ENCODE measurements around the gene EID2. TPM values are rescaled to one million over a fixed set of nuclear protein-coding genes. Genes with fewer than 3 reads are reported as not detected.

Gene EID2
- total and polyA plus RNA-seq, 2 of the 8 experiments (the other 6 are each of a cell fraction or from before 2014, with no cell fraction given) = 7.8 to 29.6 TPM

- no peak overlapping the region for H3K27ac ChIP-seq (ENCODE audit: low read depth, low read length)
- H3K56ac ChIP-seq (replicated peaks; ENCODE audit: insufficient read length, low read depth, low read length) = no peak overlapping the region
- no peak overlapping the region for H2BK12ac ChIP-seq (ENCODE audit: low read depth, low read length)
- no peak overlapping the region for H2BK5ac ChIP-seq (ENCODE audit: low read depth, low read length)
- no peak overlapping the region for H3K4ac ChIP-seq (replicated peaks; ENCODE audit: insufficient read length, low read depth, low read length)
- H3K4me2 ChIP-seq (ENCODE audit: insufficient read depth in 1 of 2, low read depth in 2 of 2, low read length in 2 of 2) = no peak overlapping the region
- H3K23me2 ChIP-seq (ENCODE audit: low read depth, low read length) = no peaks in the 10 kb centered on the region
- WGBS, 2 experiments (ENCODE audit: extremely low coverage in 1 of 2, insufficient coverage in 1 of 2, insufficient read length in 1 of 2, insufficient replicate concordance in 2 of 2, low coverage in 1 of 2, low lambda C conversion rate in 2 of 2, missing lambda C conversion rate in 1 of 2) = 87% methylated on average over 6 of the region's 6 CpGs; no CpG with 5 or more reads in 1 of the 2 experiments
- ChIA-PET POLR2A (ENCODE audit: partially characterized antibody) (no interaction called here), CTCF (ENCODE audit: partially characterized antibody) (interaction anchor here (4.8 kb wide), 1 partner anchor 115 kb away, joined by 27 read pairs; no protein-coding TSS in a partner anchor)
- no peak for DNase-seq (ENCODE audit: low read depth in 1 of 2, low spot score in 2 of 2)
- H3K14ac ChIP-seq (ENCODE audit: insufficient read length) = no peak overlapping the region
- H3K18ac ChIP-seq (ENCODE audit: extremely low read depth, low read length) = no peak overlapping the region
- no peak overlapping the region for H2AFZ ChIP-seq (ENCODE audit: low read length)
- H3K9ac ChIP-seq (replicated peaks in 1 of 4; ENCODE audit: extremely low read depth in 1 of 4, low read depth in 3 of 4, low read length in 3 of 4) = no peak overlapping the region
- no peaks in the 10 kb centered on the region for H4K20me1 ChIP-seq (replicated peaks in 1 of 2; ENCODE audit: control insufficient read depth in 1 of 2, insufficient read depth in 2 of 2, low read length in 2 of 2)
- H3K79me2 ChIP-seq (ENCODE audit: control insufficient read depth in 1 of 2, insufficient read depth in 2 of 2, low read length in 2 of 2) = no peaks in the 10 kb centered on the region
- no peaks in the 10 kb centered on the region for H3K9me3 ChIP-seq (ENCODE audit: insufficient read depth in 2 of 2, low read depth in 1 of 2, low read length in 1 of 2)
- H3K23ac ChIP-seq (ENCODE audit: insufficient read length) = no peak overlapping the region
- no peaks in the 10 kb centered on the region for H3K79me1 ChIP-seq (ENCODE audit: low read depth, low read length)
- no peak overlapping the region for H3K4me3 ChIP-seq (ENCODE audit: extremely low read depth in 1 of 4, insufficient read depth in 2 of 4, low read depth in 3 of 4, low read length in 4 of 4)
- H4K8ac ChIP-seq (ENCODE audit: extremely low read depth, insufficient read depth, low read length) = no peak overlapping the region
- H2BK15ac ChIP-seq (ENCODE audit: low read length) = no peak overlapping the region
- H3K4me1 ChIP-seq (replicated peaks in 1 of 4; ENCODE audit: control insufficient read depth in 3 of 4, insufficient read depth in 4 of 4, low read length in 3 of 4) = no peaks in the 10 kb centered on the region
- no peak overlapping the region for H2AK5ac ChIP-seq (ENCODE audit: low read depth, low read length)
- H2BK120ac ChIP-seq (replicated peaks; ENCODE audit: low read depth, low read length) = no peak overlapping the region
- no peak overlapping the region for H4K5ac ChIP-seq (ENCODE audit: insufficient read length, low read depth, low read length)
- no peak overlapping the region for H2BK20ac ChIP-seq (ENCODE audit: low read length)
- H4K91ac ChIP-seq (replicated peaks; ENCODE audit: insufficient read length, low read length) = no peak overlapping the region
- H3K27me3 ChIP-seq (replicated peaks in 1 of 4; ENCODE audit: control insufficient read depth in 3 of 4, extremely low read depth in 1 of 4, insufficient read depth in 3 of 4, low read length in 3 of 4) = no peaks in the 10 kb centered on the region; a peak in 1 of 7 replicates
- FAIRE-seq = no peak
- H3K36me3 ChIP-seq (ENCODE audit: control insufficient read depth in 2 of 4, insufficient read depth in 4 of 4, low read length in 3 of 4) = no peaks in the 10 kb centered on the region
- TF ChIP-seq EZH2 (IDR thresholded peaks at IDR 0.05; ENCODE audit: low read depth, low read length, severe bottlenecking) (no peak), HDAC6 (IDR thresholded peaks at IDR 0.05; ENCODE audit: low read depth, low read length) (no peak), SIRT6 (IDR thresholded peaks at IDR 0.05; ENCODE audit: low read length) (no peak), BCL11A (IDR thresholded peaks at IDR 0.05; ENCODE audit: low read depth in 2 of 2, low read length in 2 of 2) (no peak), MAFK (IDR thresholded peaks at IDR 0.05; ENCODE audit: low read depth, low read length) (no peak), SUZ12 (IDR thresholded peaks at IDR 0.05; ENCODE audit: low read length) (no peak), RAD21 (IDR thresholded peaks at IDR 0.05 in 1 of 2, conservative IDR thresholded peaks at IDR 0.05 in 1 of 2; ENCODE audit: low read depth in 2 of 2, low read length in 2 of 2) (no peak), RXRA (IDR thresholded peaks at IDR 0.05; ENCODE audit: insufficient read depth, low read depth, low read length) (no peak)
- TF ChIP-seq, protein P1, sequence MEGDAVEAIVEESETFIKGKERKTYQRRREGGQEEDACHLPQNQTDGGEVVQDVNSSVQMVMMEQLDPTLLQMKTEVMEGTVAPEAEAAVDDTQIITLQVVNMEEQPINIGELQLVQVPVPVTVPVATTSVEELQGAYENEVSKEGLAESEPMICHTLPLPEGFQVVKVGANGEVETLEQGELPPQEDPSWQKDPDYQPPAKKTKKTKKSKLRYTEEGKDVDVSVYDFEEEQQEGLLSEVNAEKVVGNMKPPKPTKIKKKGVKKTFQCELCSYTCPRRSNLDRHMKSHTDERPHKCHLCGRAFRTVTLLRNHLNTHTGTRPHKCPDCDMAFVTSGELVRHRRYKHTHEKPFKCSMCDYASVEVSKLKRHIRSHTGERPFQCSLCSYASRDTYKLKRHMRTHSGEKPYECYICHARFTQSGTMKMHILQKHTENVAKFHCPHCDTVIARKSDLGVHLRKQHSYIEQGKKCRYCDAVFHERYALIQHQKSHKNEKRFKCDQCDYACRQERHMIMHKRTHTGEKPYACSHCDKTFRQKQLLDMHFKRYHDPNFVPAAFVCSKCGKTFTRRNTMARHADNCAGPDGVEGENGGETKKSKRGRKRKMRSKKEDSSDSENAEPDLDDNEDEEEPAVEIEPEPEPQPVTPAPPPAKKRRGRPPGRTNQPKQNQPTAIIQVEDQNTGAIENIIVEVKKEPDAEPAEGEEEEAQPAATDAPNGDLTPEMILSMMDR (IDR thresholded peaks at IDR 0.05; ENCODE audit: control extremely low read depth in 1 of 3, insufficient read depth in 1 of 3, low read depth in 1 of 3, low read length in 3 of 3) = no peak
- TF ChIP-seq, protein P2, sequence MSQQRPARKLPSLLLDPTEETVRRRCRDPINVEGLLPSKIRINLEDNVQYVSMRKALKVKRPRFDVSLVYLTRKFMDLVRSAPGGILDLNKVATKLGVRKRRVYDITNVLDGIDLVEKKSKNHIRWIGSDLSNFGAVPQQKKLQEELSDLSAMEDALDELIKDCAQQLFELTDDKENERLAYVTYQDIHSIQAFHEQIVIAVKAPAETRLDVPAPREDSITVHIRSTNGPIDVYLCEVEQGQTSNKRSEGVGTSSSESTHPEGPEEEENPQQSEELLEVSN (IDR thresholded peaks at IDR 0.05) = no peak
These were observed 18.7 kb upstream of the EID2 start for GRCh38 chr19:39558624-39559117.
